ENCODE data around the gene SLC50A1. TPM values are rescaled to one million over a fixed set of nuclear protein-coding genes. Genes with fewer than 3 reads are reported as not detected.

SLC50A1 gene
- total and polyA plus RNA-seq, 10 donors = 28.4 to 73.8 (median 40.1) TPM

DNA sequence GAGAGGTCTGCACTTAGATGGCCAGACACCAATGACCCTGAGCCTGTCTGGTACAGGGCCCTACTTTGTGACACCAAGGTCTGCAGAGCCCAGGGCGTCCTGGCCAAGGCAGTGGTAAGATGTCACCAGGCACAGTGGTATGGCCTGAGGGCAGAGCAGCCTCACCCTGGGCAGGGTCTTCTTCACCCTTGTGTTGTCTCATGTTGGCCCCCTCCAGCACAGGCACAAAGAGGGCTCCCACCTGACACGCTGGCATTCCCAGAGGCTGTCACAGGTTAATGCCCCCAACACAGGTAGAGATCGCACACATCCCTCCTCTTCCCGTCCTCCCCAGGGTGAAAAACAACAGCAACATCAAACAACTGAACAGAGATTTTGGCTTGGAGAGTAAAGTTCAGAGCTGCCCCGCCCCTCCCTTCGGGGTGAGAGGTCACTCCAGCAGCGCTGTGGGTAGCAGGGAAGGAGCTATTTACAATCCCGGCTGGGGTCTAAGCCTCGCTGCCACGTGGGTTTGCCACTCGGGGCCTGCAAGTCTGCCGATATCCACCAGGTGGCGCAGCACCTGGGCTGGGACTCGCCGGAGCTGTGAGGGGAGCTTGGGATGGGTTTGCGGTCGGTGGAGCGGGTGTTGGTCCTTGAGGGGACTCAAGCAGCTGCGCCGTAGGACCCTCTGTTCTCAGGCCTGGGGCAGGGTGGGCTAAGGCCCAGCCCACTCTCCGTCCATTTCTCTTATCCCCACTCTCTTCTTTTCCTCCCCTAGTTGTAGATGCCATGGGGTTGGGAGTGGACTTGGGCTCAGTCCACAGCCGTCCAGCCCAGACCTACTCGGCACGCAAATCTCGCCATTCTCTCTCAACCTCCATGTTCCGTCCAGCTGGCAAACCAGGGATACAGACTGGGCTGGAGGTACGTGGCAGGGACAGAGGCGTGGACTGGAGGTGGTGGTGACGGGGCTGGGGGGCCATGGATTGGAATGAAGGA lies 44.3 kb upstream of the SLC50A1 start:
- Histone ChIP-seq H3K27ac (no peak overlapping the region), H3K9me3 (no peaks in the 10 kb centered on the region), H3K27me3 (replicated peaks in 1 of 7) (peaks cover 0 to 18% (median 0%) of the 10 kb centered on the region in 7 donors), H3K4me3 (no peak overlapping the region), H3K4me1 (peaks cover 2 to 34% (median 20%) of the 10 kb centered on the region in 6 donors), H3K36me3 (no peaks in the 10 kb centered on the region)
- DNase-seq = peak; percentile 94
- TF ChIP-seq POLR2A (IDR thresholded peaks at IDR 0.05) (no peak), POLR2AphosphoS5 (IDR thresholded peaks at IDR 0.05) (peak; percentile 30 to 64 (median 63)), CTCF (IDR thresholded peaks at IDR 0.05 in 8 of 11, conservative IDR thresholded peaks at IDR 0.05 in 3 of 11) (peak; percentile 94 to 99 (median 98))
- intact Hi-C loops (cut with DNase I; ENCODE audit: low total_unique reads) = loop anchor here (2.0 kb wide), 1 partner anchor 77 kb away; no protein-coding TSS in a partner anchor
- WGBS, 5 donors = 25 to 42% (median 32%) methylated on average over 17 to 29 of the region's 29 CpGs

GRCh38 chr1:155092131-155092530 lies 43.5 kb upstream of the SLC50A1 start:
- 84 to 94% (median 89%) methylated on average over 5 to 6 of the region's 6 CpGs for WGBS, 5 donors
- Histone ChIP-seq H3K27ac (no peak overlapping the region), H3K27me3 (replicated peaks in 1 of 7) (peaks cover 0 to 25% (median 0%) of the 10 kb centered on the region in 7 donors), H3K4me1 (peaks cover 0 to 27% (median 13%) of the 10 kb centered on the region in 6 donors), H3K9me3 (no peaks in the 10 kb centered on the region), H3K4me3 (no peak overlapping the region), H3K36me3 (no peaks in the 10 kb centered on the region)
- DNase-seq = peak; percentile 47
- intact Hi-C loops (cut with DNase I; ENCODE audit: low total_unique reads) = no loop called here
- TF ChIP-seq POLR2AphosphoS5 (IDR thresholded peaks at IDR 0.05) (no peak), POLR2A (IDR thresholded peaks at IDR 0.05) (no peak), CTCF (IDR thresholded peaks at IDR 0.05 in 8 of 11, conservative IDR thresholded peaks at IDR 0.05 in 3 of 11) (no peak)

DNA sequence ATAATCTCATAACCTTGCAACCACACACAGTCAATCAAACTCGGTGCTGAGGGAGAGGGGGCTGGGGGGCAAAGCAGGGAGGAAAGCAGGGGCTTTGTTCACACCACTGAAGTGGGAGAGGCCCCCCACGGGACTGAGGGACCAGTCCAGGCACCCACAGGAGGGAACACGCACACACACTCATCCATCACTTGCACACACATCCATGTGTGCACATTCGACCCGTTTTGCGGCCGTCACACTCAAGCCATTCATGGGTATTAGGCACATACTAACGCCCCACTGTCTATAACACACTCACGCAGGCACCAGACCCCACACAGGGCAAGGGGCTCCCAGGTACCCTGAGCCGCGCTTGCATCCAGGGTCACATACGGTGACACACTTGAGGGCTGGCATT lies 43.0 kb upstream of the SLC50A1 start:
- Histone ChIP-seq H3K27me3 (replicated peaks in 1 of 7) (peaks cover 0 to 30% (median 0%) of the 10 kb centered on the region in 7 donors), H3K4me3 (no peak overlapping the region), H3K4me1 (peaks cover 0 to 22% (median 11%) of the 10 kb centered on the region in 6 donors), H3K36me3 (no peaks in the 10 kb centered on the region), H3K9me3 (no peaks in the 10 kb centered on the region), H3K27ac (no peak overlapping the region)
- WGBS, 5 donors = 88 to 93% (median 89%) methylated on average over 11 to 12 of the region's 12 CpGs
- intact Hi-C loops (cut with DNase I; ENCODE audit: low total_unique reads) = no loop called here
- TF ChIP-seq POLR2AphosphoS5 (IDR thresholded peaks at IDR 0.05) (no peak), CTCF (IDR thresholded peaks at IDR 0.05 in 8 of 11, conservative IDR thresholded peaks at IDR 0.05 in 3 of 11) (peak in 1 of 11 experiments; percentile 10), POLR2A (IDR thresholded peaks at IDR 0.05) (no peak)
- DNase-seq = peak; percentile 54
